GM19463 (cell line): ENCODE data around the gene ELF4.
A peak's percentile ranks its signal among the peaks of the same experiment; 100 is the strongest.

ENCODE experiments used
- ATAC-seq: cut with Tn5 transposase; IDR thresholded peaks from one replicate; pipeline ENCODE4 v1.9.1; 2021; ENCODE audit warnings: mild to moderate bottlenecking, moderate library complexity; ENCODE audit not compliant: unreplicated experiment

The ELF4 gene

DNA sequence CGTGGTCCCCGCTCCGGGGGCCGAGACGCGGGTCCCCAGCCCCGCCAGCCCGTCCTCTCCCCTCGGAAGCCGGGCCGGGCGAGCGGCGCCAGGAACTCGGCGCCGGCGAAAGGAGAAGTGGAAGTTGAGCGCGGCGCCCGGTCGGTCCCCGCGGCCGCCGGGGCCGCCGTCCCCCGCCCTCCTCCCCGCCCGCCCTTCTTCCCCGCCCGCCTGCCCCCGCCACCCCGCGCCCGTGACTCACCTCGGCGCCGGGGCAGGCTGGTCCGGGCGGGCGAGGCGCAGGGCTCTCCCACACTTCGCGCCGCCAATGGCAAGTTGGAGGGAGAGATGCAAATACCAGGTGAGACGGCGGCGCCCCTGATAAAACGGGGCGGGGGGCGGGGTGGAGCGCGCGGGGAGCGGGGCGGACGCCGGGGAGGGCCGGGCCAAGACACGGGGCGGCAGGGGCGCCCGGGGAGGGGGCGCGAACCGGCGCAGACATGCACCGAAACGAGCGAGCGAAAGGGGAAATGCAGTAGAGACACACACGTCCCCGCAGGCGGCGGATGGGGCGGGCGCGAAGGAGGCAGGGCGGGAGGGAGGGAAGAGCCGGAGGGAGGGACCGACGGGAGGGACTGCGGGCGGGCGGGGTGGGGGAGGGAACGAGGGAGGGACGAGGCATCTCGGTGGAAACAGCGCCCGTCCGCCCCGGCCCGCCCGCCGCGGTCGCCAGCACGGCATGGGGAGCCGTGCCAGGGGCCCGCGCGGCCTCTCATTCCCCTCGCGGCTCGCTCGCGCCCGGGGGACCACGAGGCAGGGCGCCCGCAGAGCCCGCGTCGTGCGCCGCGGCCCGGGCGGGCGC lies at the start of gene ELF4:
TSS of gene ELF4 (minus strand) at position 119 of the 841 bp plus-strand sequence. CDS start 29,167 bp downstream, outside the sequence.
- ATAC-seq, result peak; percentile 33

DNA sequence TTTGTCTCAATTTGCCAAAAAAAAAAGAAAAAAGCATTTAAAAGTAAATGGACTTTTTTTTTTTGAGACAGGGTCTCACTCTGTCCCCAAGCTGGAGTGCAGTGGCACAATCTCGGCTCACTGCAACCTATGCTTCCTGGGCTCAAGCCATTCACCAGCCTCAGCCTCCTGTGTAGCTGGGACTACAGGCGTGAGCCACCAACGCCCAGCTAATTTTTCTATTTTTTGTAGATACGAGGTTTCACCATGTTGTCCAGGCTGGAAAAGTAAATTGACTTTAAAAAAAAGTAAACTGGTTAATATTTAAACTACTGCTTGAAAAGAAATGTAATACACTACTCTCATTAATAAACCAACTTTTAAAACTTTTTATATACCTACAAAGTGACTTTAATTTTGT lies 49.5 kb upstream of the ELF4 start:
- no peak for ATAC-seq

GRCh38 chrX:130158311-130158710 lies 48.0 kb upstream of the ELF4 start:
- no peak for ATAC-seq

GRCh38 chrX:130155564-130155963 lies 45.3 kb upstream of the ELF4 start:
- no peak for ATAC-seq

GRCh38 chrX:130147631-130148030 lies 37.3 kb upstream of the ELF4 start:
- ATAC-seq, result no peak

DNA sequence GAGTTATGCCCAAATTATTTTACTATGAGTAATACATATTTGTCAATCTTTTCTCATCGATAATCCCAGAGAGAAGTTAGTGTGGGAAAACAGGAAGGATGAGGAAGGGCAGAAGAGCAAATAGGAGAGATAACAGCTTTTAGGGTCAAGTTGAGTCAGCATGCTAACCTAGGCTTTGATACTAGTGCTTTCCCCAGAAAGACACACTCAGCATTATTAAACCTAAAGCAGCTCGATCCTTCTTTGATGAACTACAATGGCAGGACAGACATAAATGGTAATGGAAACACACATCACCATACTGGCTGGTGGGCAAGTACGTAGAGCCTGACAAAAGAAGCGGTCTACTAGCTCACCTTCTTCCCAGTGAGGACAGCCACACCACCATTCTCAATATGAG lies 34.8 kb upstream of the ELF4 start:
- no peak for ATAC-seq

DNA sequence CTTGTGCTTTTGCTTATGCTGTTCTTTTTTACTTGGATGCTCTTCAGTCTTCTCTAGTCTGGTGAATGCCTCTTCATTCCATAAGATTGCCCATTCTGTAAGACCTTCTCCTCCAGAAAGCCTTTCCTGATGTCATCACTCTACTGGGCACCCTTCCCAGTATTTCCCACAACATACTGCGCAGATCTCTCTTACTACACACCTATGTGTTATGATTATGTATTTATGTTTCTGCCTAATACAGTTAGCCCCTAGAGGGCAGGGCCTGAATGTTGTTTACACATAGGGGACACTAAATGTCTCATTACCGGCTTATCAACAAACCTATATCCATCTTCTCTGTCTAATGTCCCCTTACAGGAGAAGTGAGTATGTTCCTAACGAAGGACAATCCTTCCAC lies 34.2 kb upstream of the ELF4 start:
- no peak for ATAC-seq

DNA sequence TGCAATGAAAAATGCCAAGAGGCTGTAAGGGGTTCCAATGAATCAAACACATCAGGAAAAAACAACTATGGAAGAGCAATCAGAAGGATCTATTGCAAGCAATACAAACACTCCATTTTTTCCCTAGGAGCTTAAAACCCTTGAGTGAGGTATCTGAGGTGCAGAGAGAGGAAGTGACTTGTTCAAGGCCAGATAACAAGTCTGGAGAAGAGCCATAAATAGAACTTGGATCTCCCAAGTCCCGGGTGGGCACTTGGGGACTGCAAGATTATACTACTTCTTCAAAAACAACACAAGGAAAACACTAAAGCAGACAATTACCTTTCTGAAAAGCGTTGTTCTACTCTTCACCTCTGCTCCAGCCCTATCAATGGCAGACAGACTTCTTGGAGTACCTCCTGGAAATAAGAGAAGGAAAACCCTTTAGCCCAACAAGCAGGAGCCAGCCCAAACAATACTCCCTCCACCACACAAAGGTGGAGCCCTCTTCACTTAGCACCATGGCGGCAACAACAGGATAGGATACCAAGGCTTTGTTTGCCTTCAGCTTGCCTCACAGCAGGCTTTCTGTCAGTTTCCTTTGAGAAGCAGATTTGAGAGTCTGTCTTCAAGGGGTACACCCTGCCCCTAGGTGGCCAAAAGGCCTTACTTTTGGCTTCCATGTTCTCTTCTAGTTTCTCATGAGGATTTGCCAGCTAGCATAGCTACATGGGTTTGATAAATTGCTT lies 29.3 kb upstream of the ELF4 start:
- no peak for ATAC-seq

DNA sequence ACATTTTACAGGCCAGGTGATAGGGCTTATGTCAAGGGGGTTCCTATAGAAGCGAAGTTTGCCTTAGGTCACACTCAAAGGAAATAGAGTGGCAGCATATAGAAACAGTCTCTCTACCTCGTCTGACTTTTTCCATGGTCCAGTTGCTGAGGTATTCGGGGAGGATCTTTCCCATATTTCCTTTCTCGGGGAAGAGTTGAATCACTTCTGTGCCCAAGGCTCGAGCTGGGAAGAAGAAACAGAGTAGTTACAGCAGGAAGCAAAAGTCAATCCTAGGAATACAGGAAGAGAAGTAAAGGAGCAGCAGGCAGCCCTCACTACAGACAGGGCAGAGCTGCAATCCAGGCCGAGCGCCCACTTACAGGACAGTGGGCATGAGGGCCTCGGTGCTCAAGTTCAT lies 26.7 kb upstream of the ELF4 start:
- no peak for ATAC-seq

DNA sequence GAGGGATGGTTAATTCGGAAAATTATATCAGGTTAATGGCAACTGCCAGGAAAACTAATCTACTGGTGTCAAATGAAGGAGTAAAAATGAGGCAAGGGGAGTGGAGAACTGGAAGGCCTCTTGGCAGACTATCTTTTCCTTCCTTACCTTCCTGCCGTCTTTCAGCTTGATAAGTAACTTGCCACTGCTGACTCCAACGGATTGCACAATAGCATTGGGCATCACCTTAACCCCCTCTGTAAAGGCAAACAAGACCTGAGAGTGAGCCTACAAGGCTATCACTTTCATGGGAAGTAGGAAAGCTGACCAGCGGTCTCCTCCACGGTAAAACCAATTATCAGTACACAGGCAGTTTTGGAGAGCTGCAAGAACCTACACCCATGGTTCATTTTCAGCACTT lies 26.2 kb upstream of the ELF4 start:
- no peak for ATAC-seq

DNA sequence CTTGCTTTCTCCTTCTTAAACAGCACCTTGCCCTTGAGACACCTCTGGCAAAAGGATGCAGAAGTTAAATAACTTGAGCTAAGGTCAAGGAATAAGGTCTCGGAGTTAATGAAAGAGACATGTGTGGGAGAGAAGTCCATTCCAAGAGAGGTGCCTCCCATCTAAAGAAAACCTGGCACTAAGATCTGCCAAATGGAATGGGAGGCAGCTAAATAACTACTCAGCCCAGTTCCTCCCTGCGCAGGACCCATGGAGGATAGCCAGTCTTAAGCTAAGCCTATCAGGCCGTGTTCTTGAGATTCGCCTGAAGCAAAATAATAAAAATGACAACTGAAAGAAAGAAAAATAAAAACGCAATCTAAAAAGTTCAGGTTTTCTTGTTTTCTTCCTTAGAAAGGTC lies 20.7 kb upstream of the ELF4 start:
- no peak for ATAC-seq

GRCh38 chrX:130125091-130125874 lies 15.0 kb upstream of the ELF4 start:
- ATAC-seq, result no peak

DNA sequence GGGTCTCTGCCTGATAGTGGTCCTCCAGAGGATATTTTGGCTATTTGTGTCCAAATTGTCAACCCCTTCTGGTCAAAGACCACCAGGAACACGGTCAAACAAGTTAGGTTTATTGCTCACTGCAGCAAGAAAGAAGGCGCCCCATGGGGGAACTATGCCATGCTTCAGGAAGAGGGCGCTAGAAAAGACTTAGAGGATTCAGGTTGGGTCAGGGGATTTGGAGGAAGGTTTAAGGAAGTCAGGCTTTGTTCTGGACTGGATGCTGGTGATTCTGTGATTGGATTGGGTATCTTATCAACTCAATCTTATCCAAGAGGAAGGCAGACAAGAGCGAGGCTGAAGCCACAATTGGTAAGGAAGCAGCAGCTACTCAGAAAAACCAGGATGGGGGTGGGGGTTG lies 14.3 kb upstream of the ELF4 start:
- no peak for ATAC-seq

DNA sequence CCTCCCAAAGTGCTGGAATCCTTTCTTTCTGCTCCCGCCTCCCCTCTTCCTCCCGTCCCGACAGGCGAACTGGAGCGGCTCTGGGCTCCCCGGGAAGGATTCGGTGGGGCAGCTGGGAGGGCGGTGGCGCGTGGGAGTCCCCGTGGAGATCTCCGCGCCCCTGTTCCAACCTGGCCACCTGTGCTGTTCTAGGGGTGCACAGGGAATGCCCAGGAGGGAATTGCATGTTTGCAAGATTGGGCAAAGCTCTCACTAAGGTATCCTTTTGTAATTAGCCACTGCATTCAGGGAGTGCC lies 11.2 kb upstream of the ELF4 start:
- ATAC-seq, result no peak

GRCh38 chrX:130120746-130121504 lies 10.6 kb upstream of the ELF4 start:
- ATAC-seq, result peak; percentile 61

GRCh38 chrX:130120321-130120731 lies 10.0 kb upstream of the ELF4 start:
- peak; percentile 28 for ATAC-seq

GRCh38 chrX:130119312-130119898 lies 9.1 kb upstream of the ELF4 start:
- no peak for ATAC-seq

GRCh38 chrX:130118441-130119311 lies 8.4 kb upstream of the ELF4 start:
- ATAC-seq, result no peak

DNA sequence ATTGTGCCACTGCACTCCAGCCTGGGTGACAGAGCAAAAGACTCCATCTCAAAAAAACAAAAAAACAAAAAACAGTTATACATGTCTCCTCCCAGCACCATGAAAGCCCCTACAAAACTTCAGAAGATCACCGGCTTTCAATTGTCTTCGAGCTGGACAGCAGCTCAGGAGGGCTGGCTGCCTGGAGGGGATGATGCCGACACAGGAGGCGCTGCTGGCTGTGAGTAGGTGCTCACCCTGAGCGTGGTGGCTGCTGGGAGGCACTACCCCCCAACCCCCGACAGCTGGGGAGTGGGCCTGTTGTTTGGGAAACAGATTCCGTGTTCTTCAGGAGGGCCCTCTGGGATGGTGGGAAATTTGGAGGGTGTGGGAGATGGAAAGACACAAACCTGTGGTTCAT lies 6.9 kb upstream of the ELF4 start:
- no peak for ATAC-seq
